ENCODE measurements around the gene ZNF692.
A peak's percentile ranks its signal among the peaks of the same experiment; 100 is the strongest.

The ZNF692 gene

GRCh38 chr1:248881261-248881660 lies 22.4 kb upstream of the ZNF692 start:
- DNase-seq, result no peak

GRCh38 chr1:248873993-248874533 lies 15.2 kb upstream of the ZNF692 start:
- DNase-seq, result peak; percentile 92 to 93

GRCh38 chr1:248873409-248873992 lies 14.6 kb upstream of the ZNF692 start:
- DNase-seq, result peak; percentile 99

- peak; percentile 81 to 84 for DNase-seq
Observed at GRCh38 chr1:248872752-248873408, 14.0 kb upstream of the ZNF692 start.

- DNase-seq, result no peak
Observed at GRCh38 chr1:248871837-248872401, 13.0 kb upstream of the ZNF692 start.

- peak; percentile 87 for DNase-seq
Observed at GRCh38 chr1:248862998-248863881, 4.4 kb upstream of the ZNF692 start.

- DNase-seq, result no peak
Observed at GRCh38 chr1:248862695-248862997, 3.8 kb upstream of the ZNF692 start.

GRCh38 chr1:248861616-248862015 lies 2.7 kb upstream of the ZNF692 start:
- no peak for DNase-seq

- no peak for DNase-seq
Observed at GRCh38 chr1:248860007-248860406, 1.1 kb upstream of the ZNF692 start.

GRCh38 chr1:248858096-248858890 lies 592 bp downstream of the ZNF692 start:
- peak in 1 of 2 experiments; percentile 68 for DNase-seq

- DNase-seq, result no peak
Observed at GRCh38 chr1:248857749-248858095, 1.2 kb downstream of the ZNF692 start.

- no peak for DNase-seq
Observed at GRCh38 chr1:248857201-248857600, 1.7 kb downstream of the ZNF692 start.

- no peak for DNase-seq
Observed at GRCh38 chr1:248856176-248856575, 2.7 kb downstream of the ZNF692 start.

- no peak for DNase-seq
Observed at GRCh38 chr1:248855580-248855979, 3.3 kb downstream of the ZNF692 start.

GRCh38 chr1:248853663-248854375 lies 5.1 kb downstream of the ZNF692 start:
- DNase-seq, result no peak

GRCh38 chr1:248852481-248853405 lies 6.1 kb downstream of the ZNF692 start:
- no peak for DNase-seq

- no peak for DNase-seq
Observed at GRCh38 chr1:248851390-248851789, 7.5 kb downstream of the ZNF692 start.

- no peak for DNase-seq
Observed at GRCh38 chr1:248850536-248851251, 8.2 kb downstream of the ZNF692 start.

- DNase-seq, result no peak
Observed at GRCh38 chr1:248850124-248850523, 8.8 kb downstream of the ZNF692 start.

GRCh38 chr1:248849637-248850036 lies 9.2 kb downstream of the ZNF692 start:
- DNase-seq, result peak in 1 of 2 experiments; percentile 15

All from activated T-cell treated with anti-CD3 and anti-CD28 coated beads, Interleukin-2, amount 50 U/mL, for 48 hours (primary cell).